ENCODE data around the gene TSPAN2.
"Not testable (repeated sequence)": the region's sequence is repeated elsewhere in the genome, so short reads cannot be mapped to it uniquely, and the experiment has no call there.

TSPAN2 gene

GRCh38 chr1:115031595-115031994 is 57.7 kb downstream of the TSPAN2 start:
- no peak for DNase-seq

GRCh38 chr1:115029526-115029925 is 59.8 kb downstream of the TSPAN2 start, which contains the start of gene TSHB:
Gene TSHB, plus strand, starts transcription at chr1:115029826. Its CDS starts 3,537 bp downstream, at chr1:115033363.
- no peak for DNase-seq

- DNase-seq: no peak
Measured at GRCh38 chr1:115023593-115023992, 65.7 kb downstream of the TSPAN2 start.

GRCh38 chr1:115021145-115021544 is 68.2 kb downstream of the TSPAN2 start:
- no peak for DNase-seq

GRCh38 chr1:115019549-115019948 is 69.8 kb downstream of the TSPAN2 start:
- DNase-seq: not testable (repeated sequence)

GRCh38 chr1:115013792-115014191 is 75.5 kb downstream of the TSPAN2 start:
- no peak for DNase-seq

- DNase-seq: no peak
Measured at GRCh38 chr1:115012434-115012833, 76.9 kb downstream of the TSPAN2 start.

- DNase-seq: no peak
Measured at GRCh38 chr1:115012006-115012405, 77.3 kb downstream of the TSPAN2 start.

GRCh38 chr1:115006191-115006590 is 83.1 kb downstream of the TSPAN2 start:
- no peak for DNase-seq
